Stromal cell of bone marrow (primary cell): Measurements from ENCODE around the gene DUSP16.
"Not testable (repeated sequence)": the region's sequence is repeated elsewhere in the genome, so short reads cannot be mapped to it uniquely, and the experiment has no call there.

Source experiments
- DNase-seq: peaks from one replicate; pipeline ENCODE4 v3.0.0-alpha.2; 2012; ENCODE audit warnings: low read depth

DUSP16 gene

DNA sequence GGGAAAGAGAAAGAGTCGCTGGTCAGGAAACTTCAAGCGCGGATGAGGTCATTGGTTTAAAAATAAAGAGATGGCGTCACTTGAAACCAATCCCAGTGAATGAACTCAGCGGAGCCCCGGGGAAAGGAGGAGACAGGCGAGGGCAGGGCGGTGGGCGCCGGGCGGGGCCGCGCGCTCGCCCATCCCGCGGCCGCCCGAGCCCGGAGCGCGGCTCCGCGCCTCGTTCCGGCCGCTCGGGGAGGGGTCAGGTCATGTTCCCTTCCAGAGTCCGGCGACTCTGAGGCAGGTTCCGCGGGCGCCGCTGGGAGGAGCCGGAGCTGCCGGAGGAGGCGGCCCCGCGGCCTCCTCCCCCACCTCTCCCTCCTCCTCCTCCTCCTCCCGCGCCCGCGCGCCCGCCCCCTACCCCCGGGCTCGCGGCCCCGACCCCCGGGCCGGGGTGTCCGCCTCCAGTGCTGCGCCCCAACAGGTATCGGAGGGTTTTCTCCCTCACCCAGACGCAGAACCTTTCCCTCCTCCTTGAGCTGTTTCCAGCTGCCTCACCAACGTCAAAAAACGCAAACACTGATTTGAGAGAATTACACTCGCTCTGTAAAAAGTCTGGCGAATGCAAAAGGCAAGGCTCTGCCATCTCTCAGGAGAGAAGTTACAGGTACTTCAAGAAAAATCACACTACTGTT, at the start of gene DUSP16:
DUSP16 (minus strand) TSS at position 279 of the 677 bp plus-strand sequence. CDS start 41,765 bp downstream, outside the sequence.
- DNase-seq, result peak; percentile 92

GRCh38 chr12:12612358-12612757, 49.7 kb upstream of the DUSP16 start:
- DNase-seq, result peak; percentile 33

DNA sequence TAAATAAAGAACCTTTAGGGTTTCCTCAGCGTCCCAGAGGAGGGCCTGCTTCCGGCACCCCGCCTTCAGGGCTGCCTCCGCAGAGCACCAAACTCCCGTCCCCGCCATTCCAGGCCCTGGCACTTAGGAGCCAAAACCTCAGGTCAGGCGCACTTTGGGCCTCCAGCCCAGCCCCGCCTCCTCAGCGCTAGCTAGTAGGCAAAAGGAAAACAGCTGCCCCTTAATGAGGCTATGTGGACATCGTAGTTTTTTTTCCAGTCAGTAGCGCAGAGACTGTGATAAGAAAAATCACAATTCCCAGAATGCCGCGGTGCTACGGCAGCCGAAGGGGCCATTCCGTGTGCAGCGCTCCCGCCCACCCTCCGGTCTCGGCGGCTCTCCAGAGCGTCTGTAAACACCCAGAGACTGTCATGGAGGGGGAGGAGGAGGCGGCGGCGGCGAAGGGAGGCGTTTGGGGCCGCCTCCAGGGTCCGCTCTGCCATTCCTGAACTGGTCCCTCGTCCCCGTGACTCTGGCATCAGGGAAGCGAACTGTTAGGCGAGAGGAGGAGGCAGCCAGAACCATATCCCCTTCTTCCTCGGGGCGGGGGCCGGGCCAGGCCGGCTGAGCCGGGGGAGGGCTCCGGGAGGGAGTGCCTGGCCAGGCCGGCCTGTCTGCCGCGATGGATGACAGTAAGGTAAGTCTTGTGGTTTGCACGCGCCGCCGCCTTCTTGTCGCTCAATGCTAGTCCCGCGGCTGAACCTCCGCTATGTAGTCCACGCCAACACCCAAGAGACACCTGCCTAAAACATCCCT, 49.0 kb upstream of the DUSP16 start, which contains the start of gene CREBL2:
CREBL2 (plus strand) TSS at position 365 of the 795 bp plus-strand sequence; CDS start at position 662, 297 bp downstream.
- DNase-seq, result peak; percentile 98

GRCh38 chr12:12610711-12611110, 48.0 kb upstream of the DUSP16 start:
- no peak for DNase-seq

- DNase-seq, result no peak
Observed at GRCh38 chr12:12609692-12610091, 47.0 kb upstream of the DUSP16 start.

GRCh38 chr12:12608557-12608957, 45.9 kb upstream of the DUSP16 start:
- no peak for DNase-seq

DNA sequence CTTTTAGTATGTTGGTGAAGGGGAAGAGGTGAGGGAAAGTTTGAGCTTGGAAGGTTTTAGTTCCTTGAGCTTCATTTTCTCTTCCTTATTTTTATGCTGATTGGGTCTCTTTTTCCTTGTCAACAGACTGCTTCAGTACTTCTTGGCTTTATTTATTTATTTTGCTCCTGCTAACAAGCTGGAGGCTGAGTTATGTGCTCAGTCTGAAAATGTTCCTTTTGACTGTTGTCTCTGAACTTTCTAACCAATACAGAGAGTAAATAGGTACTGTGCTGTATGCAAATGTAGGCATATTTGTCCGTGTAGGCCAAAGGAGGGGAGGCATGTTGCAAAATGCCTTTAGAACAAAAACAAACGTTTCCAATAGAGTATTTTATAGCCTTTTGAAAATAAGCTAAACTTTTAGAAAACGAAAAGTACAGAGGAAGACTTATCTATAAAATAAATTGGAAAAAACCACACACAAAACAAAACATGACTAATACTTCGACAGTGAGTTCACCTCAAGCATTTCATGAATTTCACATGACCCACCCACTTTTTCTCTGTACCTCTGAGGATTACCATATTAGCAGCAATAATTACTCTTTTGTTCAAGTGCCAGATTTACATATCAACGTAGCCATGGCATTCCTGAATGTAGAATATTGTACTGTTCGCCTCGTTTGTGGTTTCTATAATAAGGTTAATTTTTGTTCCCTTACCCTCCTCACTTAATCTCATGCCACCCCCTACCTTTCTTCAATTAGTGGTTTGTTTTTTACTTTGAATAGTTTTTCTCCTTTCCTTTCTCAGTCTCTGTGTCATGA, 44.3 kb upstream of the DUSP16 start:
- no peak for DNase-seq

GRCh38 chr12:12604740-12605139, 42.1 kb upstream of the DUSP16 start:
- DNase-seq, result no peak

DNA sequence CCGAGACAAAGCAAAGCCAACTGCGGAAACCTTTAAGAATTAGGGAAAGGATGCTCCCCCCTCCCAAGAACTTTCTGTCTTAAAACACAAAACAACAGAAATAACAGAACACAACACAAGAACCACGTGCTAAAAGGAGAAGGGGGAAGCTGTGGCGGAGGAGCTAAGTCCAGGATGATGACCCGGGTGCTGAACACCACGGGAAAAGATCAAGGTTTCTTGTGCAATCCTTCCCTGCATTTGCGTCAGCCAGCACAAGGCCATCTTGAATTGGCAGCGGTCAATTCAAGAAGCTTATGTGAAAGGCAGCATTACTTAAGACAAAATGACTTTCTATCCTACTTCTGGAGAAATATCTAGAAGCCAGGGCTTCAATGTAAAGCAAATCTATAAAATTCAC, 38.0 kb upstream of the DUSP16 start:
- DNase-seq, result no peak

DNA sequence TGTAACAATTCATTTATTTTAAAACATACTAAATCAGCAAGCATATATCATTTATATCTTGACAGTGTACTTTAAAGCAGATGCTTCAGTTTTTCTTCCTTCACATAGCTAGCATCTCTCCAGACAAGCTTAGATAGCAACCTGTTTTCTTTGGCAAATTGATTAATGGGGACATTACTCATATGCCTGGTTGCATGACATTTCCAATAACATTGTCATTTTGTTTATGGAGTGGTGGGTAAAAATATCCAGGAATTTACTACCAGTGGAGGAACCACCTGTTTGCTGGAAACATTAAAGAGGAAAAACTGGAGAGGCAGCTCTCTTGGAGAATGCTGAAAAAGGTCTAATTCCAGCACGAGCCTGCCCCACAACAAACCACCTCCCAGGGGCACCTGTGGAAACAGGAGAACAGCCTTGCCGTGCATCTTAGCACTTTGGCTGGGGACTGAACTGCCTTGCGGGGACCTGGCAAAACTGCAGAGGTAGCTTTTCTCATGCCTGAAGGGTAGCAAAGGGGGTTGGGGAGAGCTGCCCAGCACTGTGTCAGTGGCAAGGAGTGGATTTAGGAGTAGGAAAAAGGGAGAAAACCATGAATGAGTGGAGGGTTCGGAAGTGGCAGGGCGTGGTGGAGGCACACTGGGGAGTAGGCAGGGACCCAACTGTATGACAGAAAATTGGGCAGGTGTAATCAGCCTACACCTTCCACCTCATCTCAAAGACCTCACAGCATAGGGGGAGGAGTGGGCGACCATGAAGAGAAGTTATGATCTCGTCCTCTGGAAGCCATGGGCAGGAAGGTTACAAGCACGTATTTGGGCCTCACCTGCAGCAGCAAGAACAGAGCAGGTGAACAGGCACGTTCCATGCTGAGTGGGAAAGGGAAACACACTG, 37.3 kb upstream of the DUSP16 start:
- DNase-seq, result no peak

DNA sequence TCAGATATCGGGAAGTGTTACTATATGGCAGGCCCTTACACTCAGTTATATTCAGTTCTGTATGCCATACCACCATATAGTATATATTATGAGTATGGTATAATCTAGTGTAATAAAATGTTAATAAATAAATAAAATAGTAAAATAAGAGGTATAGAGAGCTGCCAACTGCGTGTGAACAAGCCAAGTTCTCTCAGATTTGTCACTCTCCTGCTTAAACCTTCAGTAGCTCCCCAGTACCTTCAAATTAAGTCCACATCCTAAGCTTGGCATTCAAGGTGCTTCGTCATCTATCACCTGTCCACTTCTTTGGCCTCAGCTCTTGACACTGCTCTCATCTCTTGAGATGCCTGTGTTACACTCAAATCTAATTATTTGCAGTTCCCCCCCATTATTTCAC, 36.2 kb upstream of the DUSP16 start:
- no peak for DNase-seq

- DNase-seq, result not testable (repeated sequence)
Observed at GRCh38 chr12:12596598-12596997, 33.9 kb upstream of the DUSP16 start.

DNA sequence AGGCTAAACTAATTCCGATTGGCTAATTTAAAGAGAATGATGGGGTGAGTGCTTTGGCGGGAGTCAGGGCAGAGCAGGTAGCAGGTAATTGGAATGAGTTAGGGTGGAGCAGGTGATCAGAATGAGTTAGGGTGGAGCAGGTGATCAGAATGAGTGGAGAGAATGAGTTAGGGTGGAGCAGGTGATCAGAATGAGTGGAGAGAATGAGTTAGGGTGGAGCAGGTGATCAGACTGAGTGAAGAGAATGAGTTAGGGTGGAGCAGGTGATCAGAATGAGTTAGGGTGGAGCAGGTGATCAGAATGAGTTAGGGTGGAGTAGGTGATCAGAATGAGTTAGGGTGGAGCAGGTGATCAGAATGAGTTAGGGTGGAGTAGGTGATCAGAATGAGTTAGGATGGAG, 33.3 kb upstream of the DUSP16 start:
- DNase-seq, result not testable (repeated sequence)

- DNase-seq, result no peak
Observed at GRCh38 chr12:12592930-12593329, 30.3 kb upstream of the DUSP16 start.

GRCh38 chr12:12590961-12591360, 28.3 kb upstream of the DUSP16 start:
- DNase-seq, result no peak

GRCh38 chr12:12588436-12588835, 25.8 kb upstream of the DUSP16 start:
- DNase-seq, result not testable (repeated sequence)

GRCh38 chr12:12587878-12588277, 25.2 kb upstream of the DUSP16 start:
- no peak for DNase-seq

GRCh38 chr12:12586879-12587675, 24.4 kb upstream of the DUSP16 start:
- DNase-seq, result no peak

DNA sequence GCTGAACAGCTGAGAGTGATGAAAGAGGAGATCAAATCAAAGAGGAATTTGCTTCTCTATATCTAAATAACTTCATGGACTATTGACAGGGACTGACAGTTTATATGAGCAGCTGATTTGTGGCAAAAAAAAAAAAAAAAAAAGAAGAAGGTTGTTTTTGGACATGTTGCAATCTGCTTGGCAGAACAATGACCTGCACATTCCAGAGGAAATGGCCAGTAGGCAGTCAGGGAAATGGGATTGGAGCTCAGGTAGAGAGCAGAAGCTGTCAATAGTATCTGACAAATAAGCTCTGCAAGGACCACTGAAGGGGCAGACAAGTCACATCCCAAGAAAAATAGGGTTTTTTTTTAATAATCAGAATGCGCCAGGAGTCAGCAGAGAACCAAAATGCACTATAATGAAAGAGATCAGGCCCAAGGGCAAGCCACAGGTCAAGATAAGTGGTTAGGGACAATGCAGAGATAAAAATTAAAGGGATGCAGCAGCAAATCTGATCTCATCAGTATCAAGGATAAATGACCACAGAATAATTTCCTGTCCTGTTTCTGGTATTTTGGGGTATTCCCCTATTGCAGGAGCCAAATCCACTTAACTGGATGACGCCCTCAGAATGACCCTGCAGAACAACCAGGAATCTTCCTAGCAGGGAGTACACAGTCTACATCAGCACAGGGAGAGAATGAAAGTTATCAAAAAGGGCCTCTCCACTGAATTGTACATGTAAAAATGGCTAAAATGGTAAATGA, 22.6 kb upstream of the DUSP16 start:
- no peak for DNase-seq
